Endothelial cell of umbilical vein (primary cell): Measurements from ENCODE around the gene MGAT4B. TPM values are rescaled to one million over a fixed set of nuclear protein-coding genes. Genes with fewer than 3 reads are reported as not detected.

Experiments used
- BruUV-seq: library from RNA; stranded (reverse); fragments of 400-500 nt; replicated peaks from 2 replicates; lab custom pipeline; 2021; lab: Mats Ljungman, UMichigan
- CTCF ChIA-PET: fragments of 300-600, 350-600 bp; sonication (Branson Sonifier 250); formaldehyde crosslinking; loops from one replicate; lab custom pipeline; 2021; ENCODE audit warnings: antibody characterized with exemption, inconsistent platforms; lab: Charles Lee
- POLR2A ChIA-PET: fragments of 300-600, 350-600 bp; sonication (Branson Sonifier 250); formaldehyde crosslinking; loops from one replicate; lab custom pipeline; 2021; ENCODE audit warnings: antibody characterized with exemption, inconsistent platforms; lab: Charles Lee
- DNase-seq: peaks from one replicate; pipeline ENCODE4 v3.0.0-alpha.2; 2011; ENCODE audit warnings: low read depth, low spot score
- FAIRE-seq: peaks from 2 replicates; lab custom pipeline; 2011; peaks lifted over from hg19 to GRCh38; lab: Jason Lieb, UNC
- H2AFZ ChIP-seq: 2 replicates; pipeline ENCODE4 v1.6.0; 2012; ENCODE audit warnings: low read depth, low read length, control low read depth, inconsistent platforms
- H3K27ac ChIP-seq: 2 replicates; pipeline ENCODE4 v1.5.1; 2011; ENCODE audit warnings: low read depth, mild to moderate bottlenecking, control low read depth, low read length, moderate library complexity; ENCODE audit not compliant: insufficient read depth
- H3K27me3 ChIP-seq, 2 experiments: 2 replicates each; pipeline versions ENCODE4 v1.6.0 to v1.6.1; 2011; ENCODE audit warnings: low read length in 2 of 2, mixed read lengths in 1 of 2; ENCODE audit not compliant: control insufficient read depth in 2 of 2, insufficient read depth in 2 of 2
- H3K36me3 ChIP-seq, 2 experiments: 2 replicates in 1 of 2; 3 replicates in 1 of 2; pipeline ENCODE4 v1.5.1; 2011; ENCODE audit warnings: low read length in 2 of 2, mild to moderate bottlenecking in 1 of 2, moderate library complexity in 1 of 2; ENCODE audit not compliant: control insufficient read depth in 2 of 2, insufficient read depth in 2 of 2; ENCODE audit errors: extremely low read depth in 1 of 2
- H3K4me1 ChIP-seq: 3 replicates; pipeline ENCODE4 v1.5.1; 2011; ENCODE audit warnings: mild to moderate bottlenecking, low read length; ENCODE audit not compliant: control insufficient read depth, insufficient read depth; ENCODE audit errors: extremely low read depth
- H3K4me2 ChIP-seq: 2 replicates; pipeline ENCODE4 v1.6.1; 2011; ENCODE audit warnings: low read length, control low read depth, mixed read lengths; ENCODE audit not compliant: insufficient read depth
- H3K4me3 ChIP-seq, 3 experiments: fragments of 200-600 bp in 1 of 3; sonication (generic), shearing (Covaris generic) in 1 of 3; replicated peaks in 1 of 3; 2 replicates each; pipeline ENCODE4 v1.5.1; 2011 to 2016; ENCODE audit warnings: control low read depth in 3 of 3, low read length in 3 of 3, mild to moderate bottlenecking in 2 of 3, inconsistent platforms in 1 of 3, low read depth in 1 of 3, moderate library complexity in 1 of 3; ENCODE audit not compliant: insufficient read depth in 1 of 3
- H3K79me2 ChIP-seq: 2 replicates; pipeline ENCODE4 v1.6.0; 2012; ENCODE audit warnings: low read length, inconsistent platforms; ENCODE audit not compliant: control insufficient read depth, insufficient read depth
- H3K9ac ChIP-seq: replicated peaks from 2 replicates; pipeline ENCODE3; 2011; ENCODE audit warnings: low read length, control low read depth; ENCODE audit not compliant: insufficient read depth; ENCODE audit errors: extremely low read depth
- H3K9me1 ChIP-seq: replicated peaks from 3 replicates; pipeline ENCODE4 v1.6.0; 2011; ENCODE audit warnings: mild to moderate bottlenecking, low read length; ENCODE audit not compliant: control insufficient read depth, insufficient read depth; ENCODE audit errors: extremely low read depth
- H3K9me3 ChIP-seq: replicated peaks from 2 replicates; pipeline ENCODE4 v1.5.1; 2012; ENCODE audit warnings: low read length, inconsistent platforms; ENCODE audit not compliant: control insufficient read depth, insufficient read depth
- H4K20me1 ChIP-seq: replicated peaks from 2 replicates; pipeline ENCODE3; 2011; ENCODE audit warnings: mild to moderate bottlenecking, low read length; ENCODE audit not compliant: control insufficient read depth, insufficient read depth; ENCODE audit errors: extremely low read depth
- FOS ChIP-seq: IDR thresholded peaks from 2 replicates; pipeline ENCODE4 v1.6.1; 2011; ENCODE audit warnings: mild to moderate bottlenecking, low read length, moderate library complexity, borderline replicate concordance; ENCODE audit not compliant: insufficient read depth
- GATA2 ChIP-seq: IDR thresholded peaks from 2 replicates; pipeline ENCODE4 v1.7.0; 2011; ENCODE audit warnings: low read depth, mild to moderate bottlenecking, moderate library complexity, mixed read lengths, low read length; ENCODE audit not compliant: insufficient read length, insufficient read depth
- JUN ChIP-seq: IDR thresholded peaks from 2 replicates; pipeline ENCODE4 v1.6.1; 2011; ENCODE audit warnings: borderline replicate concordance, low read depth; ENCODE audit not compliant: insufficient read length, insufficient read depth
- MYC ChIP-seq: IDR thresholded peaks from one replicate; pipeline ENCODE4 v1.6.1; 2011; ENCODE audit warnings: mild to moderate bottlenecking, low read depth, low read length
- POLR2A ChIP-seq: IDR thresholded peaks from 2 replicates; pipeline ENCODE4 v1.6.1; 2012; ENCODE audit warnings: low read depth, mild to moderate bottlenecking, control low read depth, low read length
- POLR2AphosphoS5 ChIP-seq: IDR thresholded peaks from 2 replicates; pipeline ENCODE4 v1.6.1; 2012; ENCODE audit warnings: low read depth, mild to moderate bottlenecking, control low read depth, low read length, moderate library complexity; ENCODE audit not compliant: insufficient read depth
- dilution Hi-C: fragments of 300-500 bp; cut with MboI; formaldehyde crosslinking; loops from one replicate; pipeline ENCODE4 v1.15.0; 2019; ENCODE audit warnings: low sequenced_read_pairs; ENCODE audit not compliant: extremely low pct_ligation_motif_present
- intact Hi-C: fragments of 100-400 bp; cut with micrococcal nuclease; formaldehyde crosslinking; loops from one replicate; pipeline ENCODE4 v1.10.0; 2022
- polyA plus RNA-seq, 4 experiments: library from polyadenylated mRNA; depleted of rRNA in 3 of 4; stranded (reverse) in 3 of 4; unstranded in 1 of 4; fragments of >200 nt; gene quantifications; 2 replicates each; pipeline versions ENCODE4 v1.2.1 to v1.2.3, GENCODE V29; 2011 to 2012; ENCODE audit warnings: missing spikeins in 1 of 4
- total RNA-seq: library from RNA; stranded (reverse); gene quantifications from 2 replicates; pipeline ENCODE4 v1.2.3, GENCODE V29; 2021
- TF ChIP-seq, protein P1 (sequence below), 2 donors: IDR thresholded peaks; 1 replicate in 1 of 2; 2 replicates in 1 of 2; pipeline ENCODE4 v1.5.1; 2011; ENCODE audit warnings: low read length in 2 of 2, mild to moderate bottlenecking in 2 of 2, moderate library complexity in 2 of 2, control low read depth in 1 of 2, inconsistent platforms in 1 of 2, low read depth in 1 of 2; ENCODE audit not compliant: insufficient read depth in 1 of 2; ENCODE audit errors: extremely low read depth in 1 of 2

MGAT4B gene
- total and polyA plus RNA-seq, 2 donors (not counting 3 experiments of a cell fraction or from before 2014, with no cell fraction given): 243 TPM

DNA sequence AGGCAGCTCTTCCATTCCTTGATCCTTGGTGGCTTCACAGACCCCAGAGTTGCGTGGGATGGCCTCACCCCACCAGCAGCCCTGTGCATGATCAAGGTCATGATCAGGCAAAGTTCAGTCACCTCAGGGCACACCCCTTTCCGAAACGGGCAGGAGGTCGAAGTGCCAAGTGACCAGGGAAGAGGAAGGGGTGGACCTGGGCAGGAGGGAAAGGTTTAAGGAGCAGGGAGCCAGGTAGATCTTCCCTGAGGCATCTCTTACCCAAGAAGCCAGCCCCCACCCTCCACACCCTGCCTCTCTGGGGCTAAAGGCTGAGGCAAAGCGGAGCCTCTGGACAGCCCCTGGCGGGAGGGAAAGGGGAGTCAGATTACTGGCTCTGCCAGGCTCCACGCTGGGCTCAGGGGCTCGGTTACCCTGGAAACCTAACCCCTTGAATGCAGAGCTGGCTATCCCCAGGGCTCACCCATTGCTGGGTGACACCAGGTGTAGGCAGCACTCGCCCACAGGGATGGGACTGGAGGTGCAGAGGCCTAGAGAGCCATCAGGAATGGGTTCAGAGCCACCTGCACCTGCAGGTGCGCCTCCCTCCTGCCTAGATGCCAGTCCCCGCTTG lies 3.6 kb downstream of the MGAT4B start:
- Histone ChIP-seq H3K9me1 (no peaks in the 10 kb centered on the region), H3K4me2 (no peak overlapping the region), H3K9me3 (no peaks in the 10 kb centered on the region), H3K4me3 (no peak overlapping the region), H3K4me1 (peaks cover 22% of the 10 kb centered on the region), H3K27ac (no peak overlapping the region), H3K9ac (no peak overlapping the region), H2AFZ (no peak overlapping the region), H4K20me1 (no peaks in the 10 kb centered on the region), H3K79me2 (peaks cover 33% of the 10 kb centered on the region), H3K36me3 (peaks cover 10 to 36% of the 10 kb centered on the region in 2 experiments), H3K27me3 (no peaks in the 10 kb centered on the region)
- ChIA-PET POLR2A (interaction anchor here (2.5 kb wide), 1 partner anchor 18 kb away, joined by 8 read pairs; the partner anchor contains the start of gene SQSTM1), CTCF (interaction anchor here (0.7 to 2.4 kb wide), 6 partner anchors 8 to 102 kb away, joined by 3 to 12 read pairs (median 4); no protein-coding TSS in a partner anchor)
- TF ChIP-seq GATA2 (no peak), MYC (no peak), POLR2AphosphoS5 (no peak), JUN (no peak), POLR2A (no peak), FOS (no peak)
- TF ChIP-seq, protein P1, sequence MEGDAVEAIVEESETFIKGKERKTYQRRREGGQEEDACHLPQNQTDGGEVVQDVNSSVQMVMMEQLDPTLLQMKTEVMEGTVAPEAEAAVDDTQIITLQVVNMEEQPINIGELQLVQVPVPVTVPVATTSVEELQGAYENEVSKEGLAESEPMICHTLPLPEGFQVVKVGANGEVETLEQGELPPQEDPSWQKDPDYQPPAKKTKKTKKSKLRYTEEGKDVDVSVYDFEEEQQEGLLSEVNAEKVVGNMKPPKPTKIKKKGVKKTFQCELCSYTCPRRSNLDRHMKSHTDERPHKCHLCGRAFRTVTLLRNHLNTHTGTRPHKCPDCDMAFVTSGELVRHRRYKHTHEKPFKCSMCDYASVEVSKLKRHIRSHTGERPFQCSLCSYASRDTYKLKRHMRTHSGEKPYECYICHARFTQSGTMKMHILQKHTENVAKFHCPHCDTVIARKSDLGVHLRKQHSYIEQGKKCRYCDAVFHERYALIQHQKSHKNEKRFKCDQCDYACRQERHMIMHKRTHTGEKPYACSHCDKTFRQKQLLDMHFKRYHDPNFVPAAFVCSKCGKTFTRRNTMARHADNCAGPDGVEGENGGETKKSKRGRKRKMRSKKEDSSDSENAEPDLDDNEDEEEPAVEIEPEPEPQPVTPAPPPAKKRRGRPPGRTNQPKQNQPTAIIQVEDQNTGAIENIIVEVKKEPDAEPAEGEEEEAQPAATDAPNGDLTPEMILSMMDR (IDR thresholded peaks at IDR 0.05; ENCODE audit: extremely low read depth in 1 of 2, insufficient read depth in 1 of 2, low read depth in 1 of 2, low read length in 2 of 2): no peak
- no peak for FAIRE-seq
- dilution Hi-C loops (no loop called here), intact Hi-C loops (loop anchor here (1.0 to 5.0 kb wide), 4 partner anchors 104 to 287 kb away; partner anchors contain the start of genes RNF130 and TBC1D9B)
- DNase-seq: no peak
- no TSS peak for BruUV-seq
